HG03064 (cell line): Measurements from ENCODE around the gene CXCR6.

Experiments
- ATAC-seq: cut with Tn5 transposase; IDR thresholded peaks from one replicate; pipeline ENCODE4 v1.9.1; 2021; ENCODE audit warnings: low read depth; ENCODE audit not compliant: unreplicated experiment

Gene CXCR6

DNA sequence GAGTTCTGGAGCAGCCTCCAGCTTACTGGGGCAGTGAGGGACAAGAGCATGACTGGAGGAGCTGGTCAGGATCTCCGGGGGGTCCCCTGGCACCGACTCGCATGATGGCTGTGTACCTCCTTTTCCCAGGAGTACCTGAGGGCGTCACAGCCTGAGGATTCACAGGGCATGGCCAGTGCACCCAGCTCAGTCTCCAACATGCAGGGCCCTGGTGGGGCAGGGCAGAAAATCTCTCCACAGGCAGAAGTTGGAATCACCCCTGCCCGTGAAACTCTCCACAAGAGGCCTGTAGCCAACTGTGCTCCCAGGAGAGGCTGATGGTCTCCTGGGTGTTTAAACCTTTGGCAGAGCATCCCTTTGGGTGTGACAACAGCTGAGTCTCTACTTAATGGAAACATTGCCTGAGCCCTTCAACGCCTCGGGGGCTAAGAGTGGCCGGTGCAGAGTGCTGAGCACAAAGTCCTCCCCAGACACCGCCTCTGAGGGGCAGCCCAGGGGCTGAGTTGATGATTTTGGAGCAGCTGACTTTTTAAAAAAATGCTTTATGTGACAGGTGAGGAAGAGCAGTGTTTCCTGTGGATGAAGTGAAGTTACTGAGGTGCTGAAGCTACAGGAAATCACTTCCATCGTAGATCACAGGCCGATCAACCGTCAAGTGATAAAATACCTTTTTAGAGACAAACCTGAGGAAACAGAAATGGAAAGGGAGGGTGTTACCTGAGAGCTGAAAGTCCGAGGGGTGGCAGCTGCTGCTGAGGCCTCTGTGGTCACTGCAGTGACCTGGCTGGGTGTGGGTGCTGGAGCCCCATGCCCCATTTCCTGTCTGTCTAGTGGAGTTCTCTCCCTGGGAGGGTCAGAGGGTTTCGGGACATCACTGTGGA lies 21.9 kb upstream of the CXCR6 start:
- no peak for ATAC-seq

DNA sequence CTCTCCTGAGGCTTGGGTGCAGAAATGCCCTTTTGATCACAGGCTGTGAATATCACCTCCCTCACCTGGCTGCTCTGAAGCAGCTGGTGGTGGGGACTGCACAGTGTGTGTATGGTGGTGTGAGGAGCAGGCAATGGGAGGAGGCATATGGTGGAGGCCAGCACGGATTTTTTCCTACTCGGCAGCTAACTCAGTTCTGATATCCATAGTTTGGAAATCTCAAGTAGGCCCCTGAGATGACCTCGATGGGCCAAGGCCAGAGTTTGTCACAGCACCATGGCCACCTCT lies 21.3 kb upstream of the CXCR6 start:
- ATAC-seq, result no peak

DNA sequence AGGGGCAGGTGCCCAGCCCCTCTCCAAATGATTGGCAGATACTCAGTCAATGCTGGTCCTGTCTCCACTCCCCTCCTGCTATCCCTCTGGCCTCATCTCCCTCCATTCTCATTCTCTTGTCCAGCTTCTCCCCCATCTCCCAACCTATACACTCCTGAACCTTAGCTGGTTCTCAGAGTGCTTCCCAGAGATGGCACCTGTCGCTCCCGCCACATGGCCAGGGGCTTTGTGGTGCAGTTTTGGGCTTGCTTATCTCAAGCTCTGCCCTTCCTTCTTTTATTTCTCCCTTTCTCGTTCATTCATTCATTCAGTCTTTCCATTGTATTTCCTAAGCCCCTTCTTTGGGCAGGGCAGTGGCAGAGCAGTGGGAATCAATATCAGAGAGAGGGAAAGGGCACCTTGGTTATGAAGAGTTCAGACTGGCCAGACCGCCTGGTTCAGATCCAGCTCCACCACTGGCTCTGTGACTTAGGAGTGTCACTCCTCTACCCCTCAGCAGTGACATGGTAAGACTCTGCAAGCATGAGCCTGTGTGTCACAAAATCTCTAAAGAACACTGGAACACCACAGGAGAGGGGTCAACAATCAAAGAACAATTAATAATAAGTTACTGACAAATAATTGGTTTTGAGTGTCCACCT lies 20.2 kb upstream of the CXCR6 start:
- no peak for ATAC-seq

DNA sequence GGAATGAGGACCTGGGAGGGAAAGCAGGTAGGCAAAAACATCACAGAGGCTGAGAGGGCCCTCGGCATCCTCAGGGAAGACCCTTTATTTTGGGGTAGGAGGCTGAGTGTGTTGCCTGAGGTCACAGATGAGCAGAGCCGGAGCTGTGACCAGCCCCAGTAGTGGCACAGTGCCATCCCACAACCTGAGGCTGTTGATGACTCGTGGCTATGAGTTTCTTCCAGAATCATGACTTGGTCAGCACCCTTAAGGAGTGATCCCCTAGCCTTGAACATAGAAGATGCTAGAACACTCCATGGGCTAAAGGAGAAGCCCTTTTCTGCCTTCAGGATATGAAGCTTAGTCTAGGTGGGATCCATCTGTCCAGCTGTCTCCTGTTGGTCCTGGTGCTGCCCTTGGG lies 19.5 kb upstream of the CXCR6 start:
- no peak for ATAC-seq

DNA sequence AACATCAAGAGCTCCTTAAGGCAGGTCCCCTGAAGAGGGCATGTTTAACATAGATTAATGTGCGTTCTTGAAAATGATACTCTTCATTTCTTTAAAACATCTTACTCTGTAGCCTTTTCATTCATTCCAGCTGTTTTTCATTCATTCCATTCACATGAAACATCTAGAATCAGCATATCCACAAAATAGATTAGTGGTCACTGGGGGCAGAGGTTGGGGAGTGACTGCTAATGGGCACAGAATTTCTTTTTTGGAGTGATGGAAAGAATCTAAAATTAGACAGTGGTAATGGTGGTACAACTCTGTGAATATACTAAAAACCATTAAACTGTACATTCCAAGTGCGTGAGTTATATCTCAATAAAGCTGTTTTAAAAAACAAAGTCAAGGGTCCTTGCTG lies 15.4 kb upstream of the CXCR6 start:
- ATAC-seq, result no peak

DNA sequence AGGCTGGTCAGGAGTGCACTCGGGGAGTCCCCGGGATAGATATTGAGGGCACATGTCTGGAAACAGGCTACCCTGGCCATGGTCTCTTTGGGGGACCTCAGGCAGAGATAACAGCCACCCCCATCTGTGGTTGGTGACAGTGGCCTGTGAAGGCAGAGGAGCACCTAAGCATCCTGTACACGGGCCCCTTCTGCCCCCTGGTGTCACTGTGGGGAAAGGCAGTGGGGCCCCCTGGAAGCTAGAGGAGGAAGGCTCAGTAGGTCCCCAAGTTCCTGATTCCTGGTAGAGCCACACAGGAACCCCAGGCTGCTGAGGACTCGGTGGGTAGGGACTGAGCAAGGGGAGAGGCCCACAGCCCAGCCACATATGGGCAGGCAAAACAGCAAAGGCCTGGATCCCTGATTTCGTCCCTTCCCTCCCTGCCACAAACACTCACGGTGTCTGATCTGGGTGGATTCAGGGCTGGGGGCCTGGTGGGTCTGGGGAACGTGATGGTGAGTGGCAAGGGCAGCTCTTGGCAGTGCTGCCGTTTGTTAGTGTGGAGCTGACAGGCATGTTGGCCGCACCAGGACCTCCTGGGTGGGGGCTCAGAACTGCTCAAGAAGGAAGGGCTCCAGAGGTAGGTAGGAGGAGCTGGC lies 14.1 kb upstream of the CXCR6 start:
- ATAC-seq, result no peak

DNA sequence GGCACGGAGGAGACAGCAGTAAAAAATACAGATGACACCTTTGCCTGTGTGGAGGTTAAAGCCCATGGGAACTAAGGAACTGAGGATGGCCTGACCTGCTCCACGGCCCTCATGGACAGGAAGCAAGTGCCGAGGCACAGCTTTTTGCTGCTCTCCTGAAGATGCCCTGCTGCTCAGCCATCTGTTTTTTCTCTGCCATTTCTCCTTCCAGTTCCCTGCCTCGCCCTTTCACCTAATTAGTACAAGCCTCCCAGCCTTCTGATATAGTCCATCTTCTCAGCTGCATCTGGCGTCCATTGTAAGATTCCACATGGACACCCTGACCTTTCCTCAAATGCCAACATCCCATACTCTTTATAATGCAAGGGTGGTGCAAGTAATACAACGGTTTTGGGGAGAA lies 11.8 kb upstream of the CXCR6 start:
- no peak for ATAC-seq

DNA sequence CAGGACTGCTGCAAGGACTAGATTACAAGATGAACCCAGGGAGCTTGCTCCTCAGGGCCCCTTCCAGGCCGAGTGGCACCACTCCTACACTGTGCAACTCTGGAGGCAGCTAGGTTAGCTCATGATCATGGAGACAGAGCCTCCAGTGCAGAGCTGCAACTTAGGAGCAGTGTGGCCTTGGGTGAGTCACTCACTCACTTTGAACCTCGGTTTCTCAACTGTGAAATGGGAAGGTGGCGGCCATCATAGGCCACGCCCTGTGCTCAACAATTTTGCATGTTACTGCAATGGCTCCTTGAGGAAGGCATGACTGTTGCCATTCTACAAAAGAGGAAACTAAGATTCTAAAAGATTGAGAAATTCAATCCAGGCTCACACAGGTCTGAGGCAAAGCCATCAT lies 11.2 kb upstream of the CXCR6 start:
- no peak for ATAC-seq

DNA sequence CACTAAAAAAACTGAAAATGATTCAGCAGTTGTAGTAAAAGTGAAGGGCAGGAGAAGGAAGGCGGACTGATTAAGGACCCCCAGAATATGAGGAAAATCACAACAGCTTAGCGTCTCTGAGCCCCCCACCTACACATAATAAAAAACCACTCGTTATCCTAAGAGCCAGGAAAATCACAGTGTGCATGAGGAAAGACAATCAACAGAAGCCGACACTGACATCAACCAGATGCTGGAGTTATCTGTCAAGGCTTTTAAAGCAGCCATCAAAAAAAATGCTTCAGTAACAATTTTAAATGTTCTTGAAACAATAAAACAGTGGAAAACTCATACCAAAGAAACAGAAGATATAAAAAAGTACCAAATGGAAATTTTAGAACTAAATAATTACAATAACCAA lies 9.7 kb upstream of the CXCR6 start:
- ATAC-seq, result no peak

DNA sequence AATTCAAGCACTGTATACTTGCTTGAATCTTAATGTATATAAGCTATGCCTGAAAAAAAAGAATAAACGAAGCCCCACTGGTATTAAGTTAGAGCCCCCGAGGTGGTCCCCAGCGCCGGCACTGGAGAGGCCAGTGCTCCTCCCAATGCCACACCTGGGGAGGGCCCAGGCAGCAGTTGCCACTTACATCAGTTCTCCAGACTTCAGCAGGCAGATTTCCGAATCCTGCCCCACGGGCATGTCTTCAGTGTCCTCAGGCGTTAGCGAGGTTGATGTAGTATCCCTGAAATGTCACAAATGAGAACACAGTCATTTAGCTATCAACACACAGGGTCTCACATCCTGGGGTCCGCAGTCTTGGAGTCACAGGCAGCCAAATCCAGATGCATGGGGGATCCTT lies 7.0 kb upstream of the CXCR6 start:
- ATAC-seq, result no peak

DNA sequence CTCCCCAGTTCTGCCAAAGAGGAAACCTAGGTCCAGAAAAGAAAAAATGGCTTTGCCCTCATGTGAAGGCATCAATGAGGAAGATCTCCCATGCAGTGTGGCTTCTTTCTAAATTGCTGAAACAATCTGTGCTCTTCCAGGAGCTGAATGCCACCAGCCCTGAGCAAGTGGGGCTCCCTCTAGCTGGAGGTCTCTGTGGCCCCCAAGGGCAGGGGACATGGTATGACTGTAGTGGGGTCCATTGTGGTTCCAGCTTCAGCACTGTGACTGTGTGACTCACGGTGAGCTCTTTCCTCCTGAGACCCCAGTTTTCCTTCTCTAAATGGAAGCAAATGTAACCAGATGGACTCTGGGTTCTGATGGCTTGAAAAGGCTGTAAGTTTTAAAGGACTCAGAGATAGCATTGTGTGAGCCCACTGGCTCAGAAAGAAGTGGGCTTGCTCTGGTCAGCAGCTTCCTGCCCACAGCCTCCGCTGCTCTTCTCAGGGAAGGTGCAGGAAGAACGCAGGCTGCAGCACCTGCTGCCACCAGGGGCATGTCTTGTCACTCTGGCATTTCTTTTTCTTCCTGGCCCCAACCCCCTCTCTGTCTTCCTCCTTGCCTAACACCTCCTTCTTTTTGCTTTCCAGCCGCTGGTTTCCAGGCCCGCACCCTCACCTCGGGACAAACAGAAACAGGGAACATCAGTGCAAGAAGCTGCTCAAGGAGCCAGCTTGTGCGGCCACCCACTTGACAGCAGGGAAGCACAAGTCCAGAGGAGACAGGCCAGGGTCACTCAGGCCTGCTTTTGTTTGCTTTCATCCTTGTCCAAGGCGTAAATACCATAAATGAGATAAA lies 5.8 kb upstream of the CXCR6 start:
- ATAC-seq, result no peak

DNA sequence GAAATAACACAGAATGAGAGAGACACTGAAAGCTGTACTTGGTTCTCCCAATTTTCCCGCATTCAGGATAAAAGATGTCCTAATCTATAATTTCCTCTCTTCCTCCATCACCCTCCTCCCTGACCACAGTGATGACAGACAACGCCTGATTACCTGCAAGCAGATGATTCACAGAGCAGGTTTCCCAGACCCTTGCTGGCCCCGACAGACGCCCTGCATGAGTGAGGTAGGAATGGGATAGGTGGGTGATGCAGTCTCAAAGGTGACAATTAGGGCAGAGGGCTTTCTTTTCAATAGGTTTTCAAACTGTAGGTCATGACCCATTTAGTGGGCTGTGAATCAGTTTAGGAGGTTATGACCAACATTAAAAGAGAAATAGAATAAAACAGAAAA lies 5.2 kb upstream of the CXCR6 start:
- ATAC-seq, result no peak

DNA sequence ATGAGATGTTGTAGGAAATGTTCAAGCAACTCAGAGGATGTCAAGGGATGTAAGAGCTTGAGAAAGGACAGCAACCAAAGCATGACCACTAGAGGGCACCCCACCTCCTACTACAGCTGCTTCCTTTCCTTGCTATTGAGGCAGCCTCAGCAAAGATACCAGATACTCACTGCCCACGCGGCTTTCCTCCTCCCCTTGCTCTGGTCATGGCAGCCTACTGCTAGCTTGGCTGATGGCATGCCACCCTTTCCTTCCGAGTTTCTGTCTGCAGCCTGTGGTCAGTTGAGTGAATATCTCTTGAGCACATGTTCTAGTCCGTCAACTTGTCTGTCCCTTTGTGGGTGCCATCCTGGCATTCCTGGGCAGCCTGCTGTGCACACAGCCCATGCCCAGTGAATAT lies 4.4 kb upstream of the CXCR6 start:
- ATAC-seq, result no peak

DNA sequence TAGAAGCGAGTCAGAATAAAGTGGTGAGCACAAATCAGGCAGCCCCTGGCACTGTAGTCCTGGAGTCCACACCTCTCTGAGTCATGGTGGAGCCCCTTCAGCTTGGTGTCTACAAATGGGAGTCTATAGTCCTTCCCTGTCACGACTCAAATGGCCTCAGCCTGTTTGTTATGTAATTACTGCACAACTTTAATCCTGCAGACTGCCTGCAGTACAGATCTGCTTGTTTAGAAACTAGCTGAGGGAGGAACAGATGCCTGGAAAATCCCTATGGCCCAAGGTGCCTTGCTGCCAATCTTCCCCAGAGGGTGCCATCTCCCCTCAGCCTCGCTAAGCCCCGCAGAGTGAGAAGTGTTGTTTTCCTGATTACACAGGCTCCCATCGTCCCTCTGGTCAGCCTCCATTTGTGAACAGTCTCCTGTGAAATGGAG lies 3.9 kb upstream of the CXCR6 start:
- no peak for ATAC-seq

DNA sequence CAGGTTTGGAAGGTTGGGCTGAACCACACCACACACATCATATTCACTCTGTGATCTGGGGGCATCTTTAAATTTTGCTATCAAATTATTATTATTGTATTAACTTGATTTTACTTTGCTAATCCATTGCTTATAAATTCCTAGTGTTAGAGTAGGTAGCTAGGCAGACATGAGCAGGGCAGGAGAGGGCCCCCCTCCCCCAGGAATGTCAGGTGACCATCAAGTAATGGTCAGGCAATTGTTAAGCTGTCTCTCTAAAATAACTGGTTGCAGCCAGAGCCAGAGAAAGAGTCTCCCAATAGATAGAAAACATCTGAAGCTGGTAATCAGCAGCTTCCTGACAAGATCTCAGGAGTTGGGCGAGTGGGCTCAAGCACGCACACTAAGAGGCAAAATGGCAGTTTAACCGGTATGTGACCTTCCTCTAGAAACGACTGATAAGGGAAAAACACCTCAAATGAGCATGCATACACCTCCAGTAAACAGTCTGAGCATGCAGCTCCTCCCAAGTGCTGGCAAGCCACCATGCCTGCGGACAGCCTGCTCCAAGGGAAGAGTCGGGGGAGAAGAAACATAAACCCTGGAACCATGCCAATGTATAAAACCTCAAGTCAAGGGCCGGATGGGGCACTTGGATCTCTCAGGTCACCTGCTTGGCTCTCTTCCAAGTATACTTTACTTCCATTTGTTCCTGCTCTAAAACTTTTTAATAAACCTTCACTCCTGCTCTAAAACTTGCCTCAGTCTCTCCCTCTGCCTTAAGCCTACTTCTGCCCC lies 3.1 kb upstream of the CXCR6 start:
- no peak for ATAC-seq

DNA sequence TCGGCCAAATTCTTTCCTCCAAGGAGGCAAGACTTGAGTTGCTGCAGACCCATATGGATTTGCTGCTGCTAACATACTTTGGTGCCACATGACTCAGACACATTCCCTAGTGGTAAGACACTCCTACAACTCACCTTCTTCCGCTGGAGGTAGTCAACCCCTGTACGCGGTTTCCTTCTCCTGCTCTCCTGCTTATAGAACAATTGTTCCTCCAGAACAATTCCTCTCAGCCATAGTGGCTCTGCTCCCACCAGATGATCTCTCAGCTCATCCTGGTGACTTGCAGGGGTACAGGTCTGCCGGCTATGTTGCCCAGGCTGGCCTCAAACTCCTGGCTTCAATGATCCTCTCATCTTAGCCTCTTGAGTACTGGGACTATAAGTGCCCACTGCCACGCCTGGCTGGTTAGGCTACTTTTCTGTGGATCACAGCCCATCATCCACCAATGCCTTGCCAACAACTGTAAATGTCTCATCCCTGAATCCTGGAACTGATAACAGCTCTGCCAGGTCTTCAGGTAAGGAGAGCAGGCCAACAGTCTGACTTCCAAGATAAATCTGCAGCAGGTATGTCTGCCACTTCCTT lies 2.4 kb upstream of the CXCR6 start:
- ATAC-seq, result no peak

DNA sequence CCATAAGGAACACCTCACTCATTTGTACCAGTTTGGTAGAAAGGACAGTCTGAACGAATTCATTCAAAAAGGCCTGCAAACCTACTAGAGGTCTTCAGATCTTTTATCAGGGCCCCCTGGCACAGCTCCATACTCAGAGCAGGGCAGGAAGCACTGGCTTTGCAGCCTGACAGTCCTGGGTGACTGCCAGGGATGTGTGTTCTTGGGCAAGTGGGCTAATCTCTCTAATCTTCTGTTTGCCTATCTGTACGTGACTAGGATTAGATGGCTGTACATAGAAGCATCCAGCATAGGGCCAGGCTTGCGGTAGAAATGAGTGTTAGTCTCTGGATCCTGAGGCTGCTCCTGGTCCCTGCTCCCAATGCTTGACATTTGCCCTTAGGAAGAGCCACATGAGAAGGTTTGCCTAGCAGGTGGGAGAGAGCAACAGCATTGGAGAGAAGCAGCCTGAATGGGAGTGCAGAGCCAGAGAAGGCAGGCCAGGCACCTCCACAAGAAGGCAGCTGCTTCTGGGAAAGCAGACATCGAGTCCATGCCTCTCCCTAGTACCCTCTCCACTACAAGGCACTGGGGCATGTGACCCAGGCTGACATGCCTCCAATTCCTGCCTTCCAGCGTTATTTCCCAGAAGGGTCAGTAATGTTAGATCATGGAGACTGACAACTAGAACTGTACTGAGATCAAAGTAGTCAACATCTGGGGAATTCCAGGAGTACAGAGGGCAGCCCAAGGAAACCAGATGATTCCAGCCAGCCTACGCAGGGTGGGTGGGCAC lies 1.0 kb upstream of the CXCR6 start:
- ATAC-seq, result no peak

DNA sequence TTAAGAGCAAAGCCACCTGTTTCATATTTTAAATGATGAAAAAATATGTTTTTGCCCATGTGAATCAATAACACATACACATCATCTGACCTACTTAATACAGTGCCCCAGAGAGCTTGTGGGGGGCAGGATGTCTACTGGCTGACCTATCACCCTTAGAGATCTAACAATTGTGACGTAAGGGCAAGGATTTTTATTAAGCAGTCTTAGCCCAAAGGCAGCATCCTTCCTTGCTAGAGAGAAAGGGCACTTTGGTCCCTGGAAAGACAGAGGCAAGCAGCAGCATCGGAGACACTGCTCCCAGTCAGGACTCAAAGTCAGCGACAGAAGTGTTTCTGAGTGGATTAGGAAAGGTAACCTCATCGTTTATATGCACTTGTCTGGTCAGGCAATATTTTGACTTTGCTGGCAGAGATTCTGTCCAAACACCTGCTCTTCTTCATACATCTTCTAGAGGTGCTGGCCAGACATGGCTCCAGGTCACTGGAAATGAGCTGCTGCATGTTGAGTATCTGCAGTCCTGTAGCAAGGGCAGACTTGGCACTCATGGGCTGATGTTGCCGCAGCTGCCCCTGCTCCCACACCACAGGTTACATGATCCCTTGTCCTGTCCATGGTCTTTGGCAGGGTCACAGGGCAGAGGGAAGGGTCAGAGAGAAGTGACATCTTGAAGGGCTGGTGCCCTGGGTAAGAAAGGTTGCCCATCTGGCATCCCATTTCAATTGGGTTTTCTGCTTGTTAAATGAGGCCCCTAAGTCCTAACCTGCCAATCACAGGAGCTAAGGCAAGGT lies 1.8 kb downstream of the CXCR6 start:
- ATAC-seq, result no peak

DNA sequence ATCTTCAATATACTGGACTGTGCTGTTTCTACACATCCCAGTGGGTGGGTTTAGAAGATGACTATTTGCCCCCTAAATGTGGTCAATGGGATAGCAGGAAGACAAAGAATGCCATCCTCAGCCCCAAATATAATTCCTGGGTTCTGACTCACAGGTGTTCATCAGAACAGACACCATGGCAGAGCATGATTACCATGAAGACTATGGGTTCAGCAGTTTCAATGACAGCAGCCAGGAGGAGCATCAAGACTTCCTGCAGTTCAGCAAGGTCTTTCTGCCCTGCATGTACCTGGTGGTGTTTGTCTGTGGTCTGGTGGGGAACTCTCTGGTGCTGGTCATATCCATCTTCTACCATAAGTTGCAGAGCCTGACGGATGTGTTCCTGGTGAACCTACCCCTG lies 3.0 kb downstream of the CXCR6 start:
- ATAC-seq, result no peak
